Measurements from ENCODE around the gene SYAP1. TPM values are rescaled to one million over a fixed set of nuclear protein-coding genes. Genes with fewer than 3 reads are reported as not detected.

The SYAP1 gene
- total and polyA plus RNA-seq, 9 of the 15 experiments (the other 6 are each of a cell fraction or from before 2014, with no cell fraction given): 5.7 to 35.3 (median 27.6) TPM

- peak; percentile 34; the same call in 1 of the 2 replicates for TF ChIP-seq VEZF1 (CRISPR knock-in tag; IDR thresholded peaks at IDR 0.05)
- no peak for TF ChIP-seq HIVEP1 (CRISPR knock-in tag; IDR thresholded peaks at IDR 0.05)
- TF ChIP-seq ARHGAP35 (IDR thresholded peaks at IDR 0.05; ENCODE audit: partially characterized antibody): no peak
- no peak for TF ChIP-seq ZKSCAN3 (CRISPR knock-in tag; IDR thresholded peaks at IDR 0.05)
- TF ChIP-seq HMG20A (CRISPR knock-in tag; conservative IDR thresholded peaks at IDR 0.05): no peak
- TF ChIP-seq E2F4 (CRISPR knock-in tag; IDR thresholded peaks at IDR 0.05; ENCODE audit: low read depth): 0 out of 2 replicates have a peak, but pooled peaks have one; percentile 21
- TF ChIP-seq NBN (IDR thresholded peaks at IDR 0.05; ENCODE audit: low read depth): no peak
- no peak for TF ChIP-seq ZBTB40 (IDR thresholded peaks at IDR 0.05)
- TF ChIP-seq ZBTB40 (CRISPR knock-in tag; IDR thresholded peaks at IDR 0.05): no peak
- TF ChIP-seq HMGN3 (IDR thresholded peaks at IDR 0.05; ENCODE audit: borderline replicate concordance, extremely low read depth, insufficient read length, low read depth, low read length): peak; percentile 13
- no peak for TF ChIP-seq CTCF (IDR thresholded peaks at IDR 0.05 in 2 of 3, conservative IDR thresholded peaks at IDR 0.05 in 1 of 3; ENCODE audit: insufficient read depth in 2 of 3, low read depth in 1 of 3, low read length in 3 of 3)
- TF ChIP-seq MAFF (IDR thresholded peaks at IDR 0.05; ENCODE audit: low read length): no peak
- peak; percentile 54; the same call in 1 of the 2 replicates for TF ChIP-seq PML (IDR thresholded peaks at IDR 0.05; ENCODE audit: low read length)
- TF ChIP-seq CBFB (CRISPR knock-in tag; IDR thresholded peaks at IDR 0.05): no peak
- TF ChIP-seq CBX2 (IDR thresholded peaks at IDR 0.05; ENCODE audit: insufficient read depth, low read length, poor library complexity, severe bottlenecking): no peak
Measured at GRCh38 chrX:16712548-16713155, 6.8 kb upstream of the SYAP1 start, which contains the start of gene CTPS2 (continued).

Data from K562 (cell line).